Forelimb muscle (tissue), 1 donor: Measurements from ENCODE around the gene CSRNP3. TPM values are rescaled to one million over a fixed set of nuclear protein-coding genes. Genes with fewer than 3 reads are reported as not detected.
"Not testable (repeated sequence)": the region's sequence is repeated elsewhere in the genome, so short reads cannot be mapped to it uniquely, and the experiment has no call there.

ENCODE experiments used
- DNase-seq: peaks from one replicate; pipeline ENCODE4 v3.0.0-alpha.2; 2013; ENCODE audit warnings: low read depth
- polyA plus RNA-seq: library from polyadenylated mRNA; unstranded; fragments of 120-200 nt; gene quantifications from one replicate; pipeline ENCODE4 v1.2.1, GENCODE V29; 2013; ENCODE audit not compliant: insufficient read length

CSRNP3 gene
- polyA plus RNA-seq, 1 donor = 9.4 TPM

- DNase-seq = no peak
These were observed 116.5 kb downstream of the CSRNP3 start for GRCh38 chr2:165586019-165586418.

- no peak for DNase-seq
These were observed 117.9 kb downstream of the CSRNP3 start for GRCh38 chr2:165587335-165587938.

GRCh38 chr2:165590999-165591398 lies 121.5 kb downstream of the CSRNP3 start:
- DNase-seq = not testable (repeated sequence)

- no peak for DNase-seq
These were observed 123.6 kb downstream of the CSRNP3 start for GRCh38 chr2:165593081-165593480.

- DNase-seq = no peak
These were observed 124.9 kb downstream of the CSRNP3 start for GRCh38 chr2:165594231-165594934.

- DNase-seq = no peak
These were observed 125.4 kb downstream of the CSRNP3 start for GRCh38 chr2:165594935-165595255.

- no peak for DNase-seq
These were observed 127.3 kb downstream of the CSRNP3 start for GRCh38 chr2:165596788-165597187.

- DNase-seq = no peak
These were observed 131.8 kb downstream of the CSRNP3 start for GRCh38 chr2:165601065-165601830.

GRCh38 chr2:165601928-165602521 lies 132.5 kb downstream of the CSRNP3 start:
- DNase-seq = no peak

- DNase-seq = no peak
These were observed 140.2 kb downstream of the CSRNP3 start for GRCh38 chr2:165609672-165610071.

GRCh38 chr2:165610591-165611029 lies 141.1 kb downstream of the CSRNP3 start:
- DNase-seq = no peak

- DNase-seq = no peak
These were observed 148.4 kb downstream of the CSRNP3 start for GRCh38 chr2:165617741-165618481.

- no peak for DNase-seq
These were observed 149.3 kb downstream of the CSRNP3 start for GRCh38 chr2:165618806-165619205.

- no peak for DNase-seq
These were observed 151.6 kb downstream of the CSRNP3 start for GRCh38 chr2:165621086-165621560.

- DNase-seq = no peak
These were observed 153.7 kb downstream of the CSRNP3 start for GRCh38 chr2:165623161-165623560.

- no peak for DNase-seq
These were observed 154.4 kb downstream of the CSRNP3 start for GRCh38 chr2:165623783-165624469.

GRCh38 chr2:165624470-165624800 lies 154.9 kb downstream of the CSRNP3 start:
- DNase-seq = no peak

- DNase-seq = no peak
These were observed 158.0 kb downstream of the CSRNP3 start for GRCh38 chr2:165627470-165627869.

GRCh38 chr2:165629776-165630175 lies 160.3 kb downstream of the CSRNP3 start:
- no peak for DNase-seq

GRCh38 chr2:165630236-165630635 lies 160.7 kb downstream of the CSRNP3 start:
- no peak for DNase-seq

- no peak for DNase-seq
These were observed 161.6 kb downstream of the CSRNP3 start for GRCh38 chr2:165631089-165631488.
